Measurements from ENCODE around the gene ZNF483. TPM values are rescaled to one million over a fixed set of nuclear protein-coding genes. Genes with fewer than 3 reads are reported as not detected.

The ZNF483 gene
- 6.1 and 6.5 TPM in 2 replicates for total RNA-seq

DNA sequence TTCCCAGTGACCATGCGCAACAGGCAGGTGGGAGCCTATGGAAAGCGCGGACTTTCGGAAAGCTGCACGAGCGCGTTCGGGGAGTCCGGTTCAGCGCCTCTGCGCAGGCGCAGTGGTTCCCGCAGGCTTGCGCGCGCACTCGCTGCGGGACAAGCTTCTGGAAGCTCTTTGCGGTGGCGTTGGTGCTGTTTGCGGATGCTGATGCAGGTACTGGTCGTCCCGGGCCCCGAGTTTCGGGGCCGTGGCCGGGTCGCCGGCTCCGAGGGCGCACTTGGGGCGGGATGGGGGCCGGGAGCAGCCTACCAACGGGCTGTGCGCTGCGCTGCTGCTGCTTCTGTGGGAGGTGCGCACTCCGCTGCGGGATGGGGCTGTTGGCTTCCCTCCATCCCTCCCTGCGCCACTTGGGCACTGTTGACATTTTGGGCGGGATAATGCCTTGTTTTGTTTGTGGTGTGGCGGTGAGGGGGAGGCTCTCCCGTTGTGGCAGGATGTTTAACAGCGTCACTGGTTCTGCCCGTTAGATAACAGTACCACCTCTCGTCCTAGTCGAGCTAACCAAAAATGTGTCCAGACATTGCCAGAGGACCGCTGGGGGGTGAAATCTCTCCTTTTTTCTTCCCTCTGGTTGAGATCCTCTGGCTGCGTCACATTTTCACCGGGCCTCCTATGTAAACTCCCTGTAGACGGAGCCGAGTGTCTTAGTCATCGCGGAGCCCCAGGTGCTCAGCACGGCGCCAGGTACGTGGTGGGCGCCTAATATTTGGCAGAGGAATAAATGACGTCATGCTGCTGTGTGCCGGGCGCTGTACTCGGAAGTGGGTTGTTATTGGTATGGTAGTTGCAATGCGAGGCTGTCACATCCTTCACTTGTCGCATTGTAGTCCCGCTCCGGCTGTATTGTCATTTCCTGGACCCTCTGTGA, at the start of gene ZNF483:
Gene ZNF483, plus strand, starts transcription at position 124 of the 922 bp plus-strand sequence. CDS start 2,217 bp downstream, outside the sequence.

GRCh38 chr9:111483858-111484571, 41.0 kb upstream of the ZNF483 start, which contains the start of gene ECPAS:
TSS of gene ECPAS (minus strand) at chr9:111484383. CDS start at chr9:111472918, 11,465 bp downstream.

DNA sequence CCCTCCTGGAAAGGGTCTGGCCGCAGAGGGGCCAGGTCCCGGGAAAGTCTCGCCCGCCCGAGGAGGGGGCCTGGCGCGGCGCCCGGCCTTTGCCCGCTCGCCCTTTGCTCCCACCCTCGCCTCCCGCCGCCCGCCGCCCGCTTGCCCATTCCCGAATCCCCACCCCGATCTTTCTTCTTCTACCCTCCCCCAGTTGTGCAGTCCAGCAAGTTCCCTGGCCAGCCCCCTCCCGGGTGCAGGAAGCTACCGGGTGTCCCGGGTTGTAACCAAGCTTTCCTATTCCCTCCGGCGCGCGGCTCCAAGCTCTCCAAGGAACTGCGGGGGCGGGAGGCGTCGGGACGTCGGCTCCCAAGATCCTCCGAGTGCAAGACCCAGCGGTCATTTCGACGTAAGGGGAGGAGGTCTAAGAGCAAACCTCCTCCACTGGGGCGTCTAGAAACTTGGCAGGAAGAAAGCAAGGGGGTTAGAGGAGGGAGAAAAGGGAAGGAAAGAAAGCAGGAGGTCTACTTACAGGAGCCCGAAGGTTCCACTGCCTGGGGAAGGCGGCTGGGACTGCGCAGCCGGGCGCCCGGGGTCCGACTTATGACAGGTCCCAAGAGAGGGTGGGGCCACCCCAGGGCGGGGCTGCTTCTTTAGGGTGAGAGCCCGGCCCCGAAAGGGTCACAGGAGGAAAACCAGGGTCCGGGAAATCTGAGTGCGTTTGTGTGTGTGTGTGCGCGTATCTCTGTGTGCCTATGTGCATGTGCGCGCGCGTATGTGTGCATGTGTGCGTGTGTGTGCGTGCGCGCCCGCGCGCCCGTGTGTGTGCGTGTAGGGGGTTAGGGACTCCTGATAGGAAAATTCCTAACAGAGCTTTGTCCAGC, 74.3 kb downstream of the ZNF483 start, which contains the start of gene PTGR1:
Gene PTGR1, minus strand, starts transcription at position 556 of the 863 bp plus-strand sequence. CDS start 2,225 bp downstream, outside the sequence.

Other genes with a start within 250 kb of the ZNF483 start
- not detected in 2 replicates for gene OR2K2, start 195.0 kb upstream of the ZNF483 start, total RNA-seq
- gene ECPAS, start 40.8 kb upstream of the ZNF483 start, total RNA-seq = 125 and 134 TPM in 2 replicates
- gene PTGR1, start 74.5 kb downstream of the ZNF483 start, total RNA-seq = 109 and 116 TPM in 2 replicates
- 18.7 and 19.8 TPM in 2 replicates for gene DNAJC25, start 106.2 kb downstream of the ZNF483 start, total RNA-seq
- 112 and 130 TPM in 2 replicates for gene GNG10, start 136.4 kb downstream of the ZNF483 start, total RNA-seq

Data from articular chondrocyte of knee joint (primary cell).